ENCODE measurements around the gene NELL2.

DNA sequence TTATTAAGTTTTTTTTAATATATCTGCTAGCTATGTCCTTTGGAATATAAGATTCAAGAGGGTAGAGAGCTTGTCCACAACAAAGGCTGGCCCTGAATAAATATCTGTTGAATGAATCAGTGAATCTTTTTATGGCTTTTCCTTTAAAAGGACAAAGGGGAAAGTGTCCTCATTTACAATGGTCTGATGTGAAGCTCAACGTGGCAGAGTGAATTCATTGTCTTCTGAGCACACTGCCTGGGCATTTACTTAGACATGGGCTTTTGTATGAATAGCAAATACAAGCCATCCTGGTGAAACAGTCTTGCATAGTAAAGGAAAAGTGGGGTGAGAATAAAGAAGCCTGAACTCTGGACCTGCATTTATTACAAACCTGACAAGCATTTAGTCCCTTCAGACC lies 201.2 kb downstream of the NELL2 start:
- TF ChIP-seq, protein P1, sequence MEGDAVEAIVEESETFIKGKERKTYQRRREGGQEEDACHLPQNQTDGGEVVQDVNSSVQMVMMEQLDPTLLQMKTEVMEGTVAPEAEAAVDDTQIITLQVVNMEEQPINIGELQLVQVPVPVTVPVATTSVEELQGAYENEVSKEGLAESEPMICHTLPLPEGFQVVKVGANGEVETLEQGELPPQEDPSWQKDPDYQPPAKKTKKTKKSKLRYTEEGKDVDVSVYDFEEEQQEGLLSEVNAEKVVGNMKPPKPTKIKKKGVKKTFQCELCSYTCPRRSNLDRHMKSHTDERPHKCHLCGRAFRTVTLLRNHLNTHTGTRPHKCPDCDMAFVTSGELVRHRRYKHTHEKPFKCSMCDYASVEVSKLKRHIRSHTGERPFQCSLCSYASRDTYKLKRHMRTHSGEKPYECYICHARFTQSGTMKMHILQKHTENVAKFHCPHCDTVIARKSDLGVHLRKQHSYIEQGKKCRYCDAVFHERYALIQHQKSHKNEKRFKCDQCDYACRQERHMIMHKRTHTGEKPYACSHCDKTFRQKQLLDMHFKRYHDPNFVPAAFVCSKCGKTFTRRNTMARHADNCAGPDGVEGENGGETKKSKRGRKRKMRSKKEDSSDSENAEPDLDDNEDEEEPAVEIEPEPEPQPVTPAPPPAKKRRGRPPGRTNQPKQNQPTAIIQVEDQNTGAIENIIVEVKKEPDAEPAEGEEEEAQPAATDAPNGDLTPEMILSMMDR (IDR thresholded peaks at IDR 0.05 in 2 of 3, conservative IDR thresholded peaks at IDR 0.05 in 1 of 3; ENCODE audit: borderline replicate concordance in 1 of 3, insufficient read depth in 1 of 3, low read depth in 2 of 3, low read length in 2 of 3), result no peak
- no peak for TF ChIP-seq EZH2 (IDR thresholded peaks at IDR 0.05)
- no peak for TF ChIP-seq RAD21 (IDR thresholded peaks at IDR 0.05; ENCODE audit: low read depth)
- TF ChIP-seq CEBPB (IDR thresholded peaks at IDR 0.05; ENCODE audit: low read depth), result no peak
- no peak for TF ChIP-seq CBX3 (IDR thresholded peaks at IDR 0.05; ENCODE audit: low read depth)
- TF ChIP-seq POLR2A (IDR thresholded peaks at IDR 0.05; ENCODE audit: borderline replicate concordance, extremely low read depth, insufficient read depth, insufficient read length), result no peak
- no peak for TF ChIP-seq EZH2phosphoT487 (IDR thresholded peaks at IDR 0.05; ENCODE audit: borderline replicate concordance)
- TF ChIP-seq, protein P2, sequence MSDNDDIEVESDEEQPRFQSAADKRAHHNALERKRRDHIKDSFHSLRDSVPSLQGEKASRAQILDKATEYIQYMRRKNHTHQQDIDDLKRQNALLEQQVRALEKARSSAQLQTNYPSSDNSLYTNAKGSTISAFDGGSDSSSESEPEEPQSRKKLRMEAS (IDR thresholded peaks at IDR 0.05), result no peak
- no peak for TF ChIP-seq SRF (IDR thresholded peaks at IDR 0.05; ENCODE audit: low read depth)
- TF ChIP-seq POLR2AphosphoS5 (IDR thresholded peaks at IDR 0.05; ENCODE audit: low read depth, low read length), result no peak
- TF ChIP-seq SP1 (IDR thresholded peaks at IDR 0.05; ENCODE audit: low read depth), result no peak

Data from HCT116 (cell line).